Osteoblast (primary cell): ENCODE measurements around the gene IFT27. TPM values are rescaled to one million over a fixed set of nuclear protein-coding genes. Genes with fewer than 3 reads are reported as not detected.

Experiments used
- DNase-seq: peaks from one replicate; pipeline ENCODE4 v3.0.0; 2011; ENCODE audit warnings: low spot score, mixed read lengths; ENCODE audit not compliant: insufficient read length; ENCODE audit errors: missing footprints
- H2AFZ ChIP-seq: 2 replicates; pipeline ENCODE4 v1.6.0; 2011; ENCODE audit warnings: mild to moderate bottlenecking, low read length
- H3K27ac ChIP-seq: 2 replicates; pipeline ENCODE4 v1.5.1; 2011; ENCODE audit warnings: mild to moderate bottlenecking, low read depth, low read length, moderate library complexity
- H3K27me3 ChIP-seq: 2 replicates; pipeline ENCODE4 v1.6.0; 2012; ENCODE audit warnings: mild to moderate bottlenecking, control low read depth, inconsistent platforms, low read length, moderate library complexity; ENCODE audit not compliant: insufficient read depth
- H3K36me3 ChIP-seq: 2 replicates; pipeline ENCODE4 v1.5.1; 2011; ENCODE audit warnings: mild to moderate bottlenecking, low read length, control low read depth, moderate library complexity; ENCODE audit not compliant: insufficient read depth
- H3K4me1 ChIP-seq: 2 replicates; pipeline ENCODE4 v1.5.1; 2011; ENCODE audit warnings: mild to moderate bottlenecking, low read length, control low read depth, moderate library complexity; ENCODE audit not compliant: insufficient read depth
- H3K4me2 ChIP-seq: 2 replicates; pipeline ENCODE4 v1.6.0; 2011; ENCODE audit warnings: mild to moderate bottlenecking, low read length; ENCODE audit not compliant: insufficient read depth
- H3K4me3 ChIP-seq: fragments of 200-600 bp; sonication (generic); 3 replicates; pipeline ENCODE4 v1.5.1; 2012; ENCODE audit warnings: mild to moderate bottlenecking, low read length, inconsistent platforms; ENCODE audit not compliant: insufficient read depth
- H3K79me2 ChIP-seq: 2 replicates; pipeline ENCODE4 v1.6.0; 2012; ENCODE audit warnings: mild to moderate bottlenecking, low read length, control low read depth, inconsistent platforms; ENCODE audit not compliant: insufficient read depth
- H3K9me3 ChIP-seq: 2 replicates; pipeline ENCODE4 v1.5.1; 2011; ENCODE audit warnings: low read depth, low read length, control low read depth
- H4K20me1 ChIP-seq: 2 replicates; pipeline ENCODE4 v1.6.0; 2012; ENCODE audit warnings: mild to moderate bottlenecking, low read length, control low read depth; ENCODE audit not compliant: insufficient read depth
- total RNA-seq: library from RNA; depleted of rRNA; stranded (reverse); fragments of >200 nt; gene quantifications from 2 replicates; pipeline ENCODE4 v1.2.3, GENCODE V29; 2012
- TF ChIP-seq, protein P1 (sequence below): IDR thresholded peaks from 2 replicates; pipeline ENCODE4 v1.5.1; 2011; ENCODE audit warnings: mild to moderate bottlenecking, low read depth, low read length, moderate library complexity; ENCODE audit errors: extremely low read depth

The IFT27 gene, protein sequence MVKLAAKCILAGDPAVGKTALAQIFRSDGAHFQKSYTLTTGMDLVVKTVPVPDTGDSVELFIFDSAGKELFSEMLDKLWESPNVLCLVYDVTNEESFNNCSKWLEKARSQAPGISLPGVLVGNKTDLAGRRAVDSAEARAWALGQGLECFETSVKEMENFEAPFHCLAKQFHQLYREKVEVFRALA
- 22.1 and 27.4 TPM in 2 replicates for total RNA-seq

DNA sequence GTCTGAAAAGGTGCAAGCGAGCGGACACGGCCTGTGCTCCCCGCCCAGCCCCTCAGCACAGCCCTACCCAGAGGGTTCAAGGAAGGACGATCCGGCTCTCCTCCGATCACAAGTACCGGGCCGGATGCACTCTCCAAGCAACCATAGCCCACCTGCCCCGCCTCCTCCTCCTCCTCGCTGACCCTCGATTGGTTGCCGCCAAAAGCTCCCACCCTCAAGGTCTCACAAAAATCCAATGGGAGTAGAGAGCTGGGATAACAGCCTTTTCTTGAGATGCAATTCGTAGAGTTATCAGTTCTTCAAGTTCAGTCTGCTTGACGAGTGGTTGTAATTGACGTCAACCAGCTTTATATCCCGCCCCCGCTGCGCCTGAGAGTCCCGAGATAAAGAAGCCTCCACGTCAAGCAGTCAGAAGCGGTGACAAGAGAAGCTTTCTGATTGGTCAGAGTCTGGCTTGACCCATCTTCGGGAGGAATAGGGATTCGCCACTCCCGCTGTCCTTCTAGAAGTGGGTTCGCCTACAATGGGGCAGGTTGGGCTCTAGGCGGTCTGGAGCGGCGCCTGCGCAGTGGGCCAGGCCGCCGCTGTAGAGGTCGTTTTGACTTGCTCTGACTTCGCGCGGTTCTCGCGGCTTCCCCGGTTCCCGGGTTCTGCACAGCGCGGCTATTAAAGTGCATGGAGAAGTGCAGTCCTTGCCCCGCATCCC lies at the start of gene IFT27:
TSS of gene IFT27 (minus strand) at position 156 of the 706 bp plus-strand sequence. CDS start 412 bp downstream, outside the sequence.
- Histone ChIP-seq H3K4me2 (peak within 1 kb of the TSS; percentile 82), H3K79me2 (peaks cover 7% of the 10 kb centered on the region), H3K4me1 (peaks cover 13% of the 10 kb centered on the region), H3K4me3 (peak within 1 kb of the TSS; percentile 79), H3K36me3 (no peaks in the 10 kb centered on the region), H3K27ac (peak within 1 kb of the TSS; percentile 32), H4K20me1 (peaks cover 3% of the 10 kb centered on the region), H2AFZ (peak within 1 kb of the TSS; percentile 76), H3K27me3 (no peaks in the 10 kb centered on the region), H3K9me3 (no peaks in the 10 kb centered on the region)
- DNase-seq = peak; percentile 99
- TF ChIP-seq, protein P1, sequence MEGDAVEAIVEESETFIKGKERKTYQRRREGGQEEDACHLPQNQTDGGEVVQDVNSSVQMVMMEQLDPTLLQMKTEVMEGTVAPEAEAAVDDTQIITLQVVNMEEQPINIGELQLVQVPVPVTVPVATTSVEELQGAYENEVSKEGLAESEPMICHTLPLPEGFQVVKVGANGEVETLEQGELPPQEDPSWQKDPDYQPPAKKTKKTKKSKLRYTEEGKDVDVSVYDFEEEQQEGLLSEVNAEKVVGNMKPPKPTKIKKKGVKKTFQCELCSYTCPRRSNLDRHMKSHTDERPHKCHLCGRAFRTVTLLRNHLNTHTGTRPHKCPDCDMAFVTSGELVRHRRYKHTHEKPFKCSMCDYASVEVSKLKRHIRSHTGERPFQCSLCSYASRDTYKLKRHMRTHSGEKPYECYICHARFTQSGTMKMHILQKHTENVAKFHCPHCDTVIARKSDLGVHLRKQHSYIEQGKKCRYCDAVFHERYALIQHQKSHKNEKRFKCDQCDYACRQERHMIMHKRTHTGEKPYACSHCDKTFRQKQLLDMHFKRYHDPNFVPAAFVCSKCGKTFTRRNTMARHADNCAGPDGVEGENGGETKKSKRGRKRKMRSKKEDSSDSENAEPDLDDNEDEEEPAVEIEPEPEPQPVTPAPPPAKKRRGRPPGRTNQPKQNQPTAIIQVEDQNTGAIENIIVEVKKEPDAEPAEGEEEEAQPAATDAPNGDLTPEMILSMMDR = no peak

DNA sequence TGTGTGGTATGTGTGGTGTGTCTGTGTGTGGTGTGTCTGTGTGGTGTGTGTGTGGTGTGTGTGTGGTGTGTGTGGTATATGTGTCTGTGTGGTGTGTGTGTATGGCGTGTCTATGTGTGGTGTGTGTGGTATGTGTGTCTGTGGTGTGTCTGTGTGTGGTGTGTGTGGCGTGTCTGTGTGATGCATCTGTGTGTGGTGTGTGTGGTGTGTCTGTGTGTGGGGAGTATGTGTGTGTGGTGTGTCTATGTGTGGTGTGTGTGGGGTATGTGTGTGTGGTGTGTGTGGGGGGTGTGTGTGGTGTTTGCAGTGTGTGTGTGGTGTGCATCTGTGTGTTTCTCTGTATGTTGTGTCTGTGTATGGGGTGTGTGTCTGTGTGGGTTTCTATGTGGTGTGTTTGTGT lies 48.7 kb upstream of the IFT27 start:
- TF ChIP-seq, protein P1 = no peak

DNA sequence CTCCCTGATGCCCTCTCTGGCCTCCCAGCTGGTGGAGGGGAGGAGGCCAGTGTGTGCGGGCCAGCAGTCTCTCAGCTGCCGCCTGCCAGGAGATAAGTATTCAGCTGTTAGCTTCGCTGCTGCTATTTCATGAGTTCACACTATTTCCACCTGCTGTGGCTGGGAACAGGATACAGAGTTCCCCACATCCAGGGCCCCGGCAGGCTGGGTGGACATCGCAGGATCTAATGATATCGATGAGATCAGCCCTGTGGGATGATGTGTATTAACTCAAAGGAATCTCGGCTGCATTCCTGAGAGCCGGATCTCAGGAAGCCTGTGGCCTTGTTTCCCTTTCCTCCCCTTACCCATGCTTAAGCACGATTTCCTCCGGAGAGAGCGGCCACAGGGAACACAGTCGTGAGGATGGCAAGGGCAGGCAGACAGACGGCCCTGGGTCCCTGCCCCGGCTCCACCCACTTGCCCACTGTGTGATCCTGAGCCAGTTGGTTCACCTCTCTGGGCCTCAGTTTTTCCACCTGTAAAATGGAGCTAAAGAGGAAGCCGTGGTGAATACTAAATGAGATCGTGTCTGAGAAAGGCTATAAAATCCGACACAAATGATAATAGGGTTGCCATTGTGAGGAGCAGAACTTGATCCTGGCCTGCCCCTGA lies 47.4 kb upstream of the IFT27 start:
- peaks cover 33% of the 10 kb centered on the region for H3K27me3 ChIP-seq
- H3K4me3 ChIP-seq = no peak overlapping the region
- TF ChIP-seq, protein P1 = no peak
- no peak overlapping the region for H3K27ac ChIP-seq
- H2AFZ ChIP-seq = no peak overlapping the region
- DNase-seq = no peak
- H3K79me2 ChIP-seq = no peaks in the 10 kb centered on the region
- H3K4me1 ChIP-seq = no peaks in the 10 kb centered on the region
- H3K36me3 ChIP-seq = no peaks in the 10 kb centered on the region
- H3K4me2 ChIP-seq = no peak overlapping the region
- H3K9me3 ChIP-seq = no peaks in the 10 kb centered on the region
- H4K20me1 ChIP-seq = no peaks in the 10 kb centered on the region

More for the DNA sequence above, 48.7 kb upstream of the IFT27 start:
- no peak overlapping the region for H3K27ac ChIP-seq
- H3K27me3 ChIP-seq = peaks cover 21% of the 10 kb centered on the region
- H3K4me3 ChIP-seq = no peak overlapping the region
- no peak for DNase-seq
- no peaks in the 10 kb centered on the region for H3K9me3 ChIP-seq
- no peaks in the 10 kb centered on the region for H3K4me1 ChIP-seq
- H2AFZ ChIP-seq = no peak overlapping the region
- H3K36me3 ChIP-seq = no peaks in the 10 kb centered on the region
- H3K4me2 ChIP-seq = no peak overlapping the region
- H4K20me1 ChIP-seq = no peaks in the 10 kb centered on the region
- H3K79me2 ChIP-seq = no peaks in the 10 kb centered on the region

DNA sequence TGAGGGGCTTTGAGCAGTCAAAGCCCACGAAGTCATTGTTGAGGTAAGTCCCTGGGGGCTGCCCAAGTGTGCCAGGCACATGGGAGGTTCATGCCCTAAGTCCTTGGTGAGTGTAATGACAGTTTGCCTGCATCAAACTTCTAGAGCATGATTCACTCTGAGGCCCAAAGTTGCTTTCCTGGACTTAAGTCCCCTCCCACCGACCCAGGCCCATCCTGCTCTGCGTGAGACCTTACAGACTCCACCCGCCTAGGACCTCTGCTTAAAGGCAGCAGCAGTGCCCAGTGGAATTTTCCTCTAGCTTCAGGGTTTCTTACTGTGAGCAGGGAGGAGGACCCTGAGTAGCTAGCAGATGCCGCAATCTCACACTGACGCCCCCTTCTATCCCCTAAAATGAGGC lies 46.7 kb upstream of the IFT27 start:
- Histone ChIP-seq H3K9me3 (no peaks in the 10 kb centered on the region), H3K79me2 (no peaks in the 10 kb centered on the region), H3K4me3 (no peak overlapping the region), H3K36me3 (no peaks in the 10 kb centered on the region), H3K27me3 (peaks cover 40% of the 10 kb centered on the region), H3K27ac (no peak overlapping the region), H3K4me2 (no peak overlapping the region), H4K20me1 (no peaks in the 10 kb centered on the region), H3K4me1 (no peaks in the 10 kb centered on the region), H2AFZ (no peak overlapping the region)
- DNase-seq = no peak
- TF ChIP-seq, protein P1 = no peak
